B cell (primary cell): ENCODE data around the gene SDK1.

Source experiments
- CTCF ChIP-seq: fragments of 200-600 bp; IDR thresholded peaks from one replicate; pipeline ENCODE4 v1.8.0; 2022; ENCODE audit warnings: antibody characterized with exemption, mild to moderate bottlenecking
- EZH2 ChIP-seq: IDR thresholded peaks from 2 replicates; pipeline ENCODE4 v1.6.1; 2012; ENCODE audit warnings: borderline replicate concordance, low read depth, mild to moderate bottlenecking, moderate library complexity, low read length; ENCODE audit not compliant: insufficient read depth, poor library complexity, severe bottlenecking

- TF ChIP-seq CTCF: no peak
- no peak for TF ChIP-seq EZH2
Measured at GRCh38 chr7:3436112-3436511, 135.1 kb downstream of the SDK1 start.
